Measurements from ENCODE around the gene ASPN.
A peak's percentile ranks its signal among the peaks of the same experiment; 100 is the strongest.

The ASPN gene

GRCh38 chr9:92467041-92467440 lies 15.3 kb downstream of the ASPN start:
- no peak for FAIRE-seq

DNA sequence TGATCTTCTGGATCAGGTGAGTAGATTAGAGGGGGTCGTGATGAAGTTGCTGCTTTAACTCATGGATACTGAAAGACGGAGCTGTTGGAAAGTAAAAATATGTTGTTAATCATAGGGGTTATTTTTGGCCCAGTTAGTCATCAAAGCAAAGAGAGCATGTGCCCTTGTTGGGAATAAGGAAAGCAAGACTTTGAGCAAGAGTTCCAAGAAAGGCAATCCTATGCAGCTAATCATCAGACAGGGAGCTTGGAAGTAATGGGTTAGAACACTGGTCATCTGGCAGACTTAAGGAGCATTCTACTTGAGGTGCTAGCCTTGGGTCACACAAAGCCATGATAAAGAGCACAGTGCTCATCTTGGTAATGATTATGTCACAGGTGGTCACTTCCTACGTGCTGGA lies 18.3 kb downstream of the ASPN start:
- no peak for FAIRE-seq

- FAIRE-seq: no peak
Measured at GRCh38 chr9:92463387-92463786, 18.9 kb downstream of the ASPN start.

GRCh38 chr9:92457576-92457975 lies 24.7 kb downstream of the ASPN start:
- no peak for FAIRE-seq

- no peak for FAIRE-seq
Measured at GRCh38 chr9:92455217-92455616, 27.1 kb downstream of the ASPN start.

- no peak for FAIRE-seq
Measured at GRCh38 chr9:92446536-92446935, 35.8 kb downstream of the ASPN start.

DNA sequence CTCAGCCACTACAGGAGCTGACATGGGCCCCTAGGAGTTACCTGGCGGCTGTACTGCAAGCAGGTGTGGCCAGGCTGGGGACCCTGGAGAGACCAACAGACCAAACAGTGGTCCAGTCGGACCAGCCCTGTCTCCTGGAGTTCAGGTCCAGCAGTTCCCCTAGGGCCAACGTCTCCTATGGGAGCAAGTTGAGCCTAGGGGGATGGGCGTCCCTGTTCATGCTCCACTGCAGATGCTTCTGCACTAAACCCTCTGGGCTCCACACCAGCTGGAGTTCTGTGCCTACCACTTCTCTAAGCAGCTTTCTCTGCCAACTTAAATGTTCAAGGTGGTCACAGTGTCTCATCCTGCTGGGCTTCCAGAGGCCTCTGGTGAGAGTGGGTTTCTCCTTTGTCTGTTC lies 37.5 kb downstream of the ASPN start:
- no peak for FAIRE-seq

DNA sequence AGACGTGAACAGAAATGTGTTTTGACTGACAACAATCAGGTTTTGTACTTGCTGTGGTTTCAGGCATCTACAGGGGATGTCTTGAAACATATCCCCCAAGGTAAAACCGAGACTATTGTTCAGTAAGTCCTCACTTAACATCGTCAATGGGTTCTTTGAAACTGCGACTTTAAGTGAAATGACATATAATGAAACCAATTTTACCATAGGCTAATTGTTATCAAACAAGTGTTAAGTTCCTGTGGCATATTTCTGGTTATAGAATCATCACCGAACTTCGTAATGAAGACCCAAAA lies 41.6 kb downstream of the ASPN start:
- FAIRE-seq: peak; percentile 73

GRCh38 chr9:92439921-92440750 lies 42.2 kb downstream of the ASPN start:
- FAIRE-seq: no peak

GRCh38 chr9:92438900-92439526 lies 43.3 kb downstream of the ASPN start:
- peak; percentile 97 for FAIRE-seq

GRCh38 chr9:92435263-92435662 lies 47.0 kb downstream of the ASPN start:
- no peak for FAIRE-seq

GRCh38 chr9:92432972-92433548 lies 49.2 kb downstream of the ASPN start:
- peak; percentile 70 for FAIRE-seq

- FAIRE-seq: peak; percentile 99
Measured at GRCh38 chr9:92432350-92432749, 50.0 kb downstream of the ASPN start.

DNA sequence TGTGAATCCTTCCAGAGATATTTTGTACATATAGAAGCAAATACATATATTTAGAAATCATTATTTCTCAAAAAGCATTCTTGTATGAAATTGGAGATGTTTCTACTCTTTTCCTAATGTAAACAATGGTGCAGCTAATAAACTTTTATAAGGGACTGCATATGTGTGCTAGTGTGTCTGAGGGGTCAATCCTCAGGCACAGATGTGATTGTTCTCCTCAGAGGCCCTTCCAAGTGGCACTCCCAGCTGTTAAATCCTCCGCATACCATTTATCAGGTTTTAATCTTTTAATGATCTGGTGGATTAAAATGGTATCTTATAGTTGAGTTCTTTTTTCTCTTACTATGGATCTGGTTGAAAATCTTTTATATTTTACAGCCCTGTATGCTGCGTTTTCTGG lies 52.5 kb downstream of the ASPN start:
- no peak for FAIRE-seq

DNA sequence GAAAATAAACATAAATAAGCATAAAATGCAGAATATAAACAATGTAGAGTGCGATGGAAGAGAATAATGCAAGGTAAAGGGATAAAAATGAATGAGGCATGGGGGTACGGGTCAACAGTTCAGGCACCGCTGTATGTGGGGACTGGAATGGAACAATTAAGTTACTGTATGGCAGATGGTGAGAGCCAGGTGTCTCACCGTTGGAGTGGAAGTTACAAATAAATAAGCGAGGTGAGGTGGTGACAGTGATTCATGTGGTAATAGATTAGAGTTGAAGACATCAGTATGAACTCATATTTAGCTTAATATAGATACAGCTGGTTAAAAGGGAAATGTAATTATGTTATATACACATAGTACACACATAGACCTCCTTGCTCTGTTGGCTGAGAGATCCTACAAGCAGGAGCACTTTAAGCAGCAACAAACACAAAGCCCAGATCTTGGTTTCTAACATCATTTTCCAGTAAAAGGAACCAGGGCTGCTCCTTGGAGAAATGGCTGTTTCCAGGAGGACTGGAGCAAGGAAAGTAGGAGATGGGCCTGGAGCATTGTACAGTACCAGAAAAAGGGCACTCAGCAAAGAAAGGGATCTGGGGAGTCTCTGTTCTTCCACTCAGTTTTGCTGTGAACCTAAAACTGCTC lies 55.7 kb downstream of the ASPN start:
- FAIRE-seq: no peak

- FAIRE-seq: peak; percentile 97
Measured at GRCh38 chr9:92425474-92425873, 56.8 kb downstream of the ASPN start.

DNA sequence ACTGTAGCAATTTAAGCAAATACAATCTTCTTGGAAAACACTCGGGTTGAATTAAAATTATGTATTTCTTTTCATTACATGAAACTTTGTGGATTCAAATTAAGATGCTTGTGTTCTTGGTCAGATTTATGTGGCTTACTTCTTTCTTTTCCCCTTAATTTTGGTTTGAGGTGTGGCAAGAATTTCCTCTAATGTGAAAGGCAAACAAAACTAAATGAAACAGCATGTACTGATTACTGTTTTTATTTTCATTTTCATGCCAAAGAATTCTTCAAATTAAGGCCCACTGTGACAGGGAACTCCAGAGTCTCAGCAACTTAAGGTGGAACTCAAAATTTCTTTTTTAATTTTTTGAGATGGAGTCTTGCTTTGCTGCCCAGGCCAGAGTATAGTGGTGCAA lies 58.0 kb downstream of the ASPN start, which contains the start of gene OMD:
Gene OMD (minus strand): TSS at position 132 of the 400 bp plus-strand sequence. CDS start 6,913 bp downstream, outside the sequence.
- FAIRE-seq: peak; percentile 96

GRCh38 chr9:92423612-92424011 lies 58.7 kb downstream of the ASPN start:
- no peak for FAIRE-seq

GRCh38 chr9:92422611-92423338 lies 59.5 kb downstream of the ASPN start:
- FAIRE-seq: no peak

DNA sequence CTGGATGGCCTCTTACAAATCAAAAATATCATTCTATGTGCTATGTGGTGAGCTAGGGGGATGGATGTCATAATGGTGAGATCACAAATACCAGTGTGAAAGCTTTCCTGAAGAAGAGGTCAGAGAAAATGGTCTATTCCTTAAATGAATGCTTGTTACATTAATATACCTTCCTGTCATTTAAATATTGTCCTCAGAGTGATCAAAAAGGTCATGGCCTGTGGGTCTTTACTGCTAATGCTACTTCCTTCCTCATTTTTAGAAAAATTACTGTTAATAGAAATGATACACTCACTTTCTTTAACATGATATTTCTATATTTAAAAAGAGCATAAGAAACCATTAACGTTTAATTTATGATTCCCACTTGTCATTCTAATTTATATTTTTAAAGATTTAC lies 67.7 kb downstream of the ASPN start:
- FAIRE-seq: no peak

DNA sequence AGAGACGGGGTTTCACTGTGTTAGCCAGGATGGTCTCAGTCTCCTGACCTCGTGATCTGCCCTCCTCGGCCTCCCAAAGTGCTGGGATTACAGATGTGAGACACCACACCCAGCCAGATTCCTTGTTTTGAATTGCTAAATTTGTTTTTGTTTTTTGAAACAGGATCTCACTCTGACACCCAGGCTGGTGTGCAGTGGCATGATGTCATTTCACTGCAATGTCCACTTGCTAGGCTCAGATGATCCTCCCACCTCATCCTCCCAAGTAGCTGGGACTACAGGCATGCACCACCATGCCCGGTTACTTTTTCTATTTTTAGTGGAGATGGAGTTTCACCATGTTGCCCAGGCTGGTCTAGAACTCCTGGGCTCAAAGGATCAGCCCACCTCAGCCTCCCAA lies 71.1 kb downstream of the ASPN start:
- FAIRE-seq: peak; percentile 26

- no peak for FAIRE-seq
Measured at GRCh38 chr9:92408747-92409478, 73.4 kb downstream of the ASPN start.

All from endometrium (tissue), 2 donors.